Measurements from ENCODE around the gene GATA5.

- TF ChIP-seq POLR2AphosphoS5 (IDR thresholded peaks at IDR 0.05; ENCODE audit: borderline replicate concordance, low read depth, low read length) (no peak), EZH2 (IDR thresholded peaks at IDR 0.05) (no peak)
Measured at GRCh38 chr20:62446888-62447869, 28.6 kb downstream of the GATA5 start.
